GM12891 (cell line): ENCODE data around the gene STYXL2.

ENCODE experiments used
- POLR2A ChIP-seq: IDR thresholded peaks from 2 replicates; pipeline ENCODE4 v1.6.1; 2011; ENCODE audit warnings: low read depth, low read length, control low read depth
- POLR2AphosphoS5 ChIP-seq: IDR thresholded peaks from 2 replicates; pipeline ENCODE4 v1.6.1; 2011; ENCODE audit warnings: low read depth, low read length, control low read depth
- POU2F2 ChIP-seq: IDR thresholded peaks from 2 replicates; pipeline ENCODE4 v1.6.1; 2011; ENCODE audit warnings: low read depth, mild to moderate bottlenecking, control low read depth, low read length, moderate library complexity
- SPI1 ChIP-seq: IDR thresholded peaks from 2 replicates; pipeline ENCODE4 v1.6.1; 2011; ENCODE audit warnings: low read depth, low read length, control low read depth
- TAF1 ChIP-seq: IDR thresholded peaks from 2 replicates; pipeline ENCODE4 v1.6.1; 2011; ENCODE audit warnings: low read depth, low read length, control low read depth

GRCh38 chr1:167115655-167116054 is 21.8 kb downstream of the STYXL2 start:
- TF ChIP-seq POLR2A: no peak
- no peak for TF ChIP-seq SPI1
- no peak for TF ChIP-seq POLR2AphosphoS5
- no peak for TF ChIP-seq TAF1
- TF ChIP-seq POU2F2: no peak
